H1 (cell line): ENCODE results near the gene KCNQ2. TPM values are rescaled to one million over a fixed set of nuclear protein-coding genes. Genes with fewer than 3 reads are reported as not detected.

Experiments
- CTCF ChIA-PET: fragments of 300-600 bp; sonication (Branson Sonifier 250); formaldehyde crosslinking; loops from one replicate; lab custom pipeline; 2021; ENCODE audit not compliant: partially characterized antibody; lab: Charles Lee
- POLR2A ChIA-PET: fragments of 300-600 bp; sonication (Branson Sonifier 250); formaldehyde crosslinking; loops from one replicate; lab custom pipeline; 2021; ENCODE audit warnings: inconsistent platforms; ENCODE audit not compliant: partially characterized antibody; lab: Charles Lee
- DNase-seq, 2 experiments: peaks; one replicate each; pipeline versions ENCODE4 v3.0.0 to v3.0.0-alpha.2; 2010 to 2022; ENCODE audit warnings: low spot score in 2 of 2, low read depth in 1 of 2, mixed read lengths in 1 of 2
- FAIRE-seq: peaks from 2 replicates; lab custom pipeline; 2011; peaks lifted over from hg19 to GRCh38; lab: Jason Lieb, UNC
- H2AFZ ChIP-seq: 2 replicates; pipeline ENCODE4 v1.8.1; 2012; ENCODE audit warnings: low read length, inconsistent platforms
- H2AK5ac ChIP-seq: 2 replicates; pipeline ENCODE4 v1.6.1; 2013; ENCODE audit warnings: low read depth, low read length
- H2BK120ac ChIP-seq: replicated peaks from 2 replicates; pipeline ENCODE3; 2013; ENCODE audit warnings: low read depth, low read length, inconsistent platforms
- H2BK12ac ChIP-seq: 2 replicates; pipeline ENCODE4 v1.6.1; 2013; ENCODE audit warnings: low read depth, low read length
- H2BK15ac ChIP-seq: 2 replicates; pipeline ENCODE4 v1.6.1; 2013; ENCODE audit warnings: low read length
- H2BK20ac ChIP-seq: 2 replicates; pipeline ENCODE4 v1.6.1; 2013; ENCODE audit warnings: low read length
- H2BK5ac ChIP-seq: 2 replicates; pipeline ENCODE4 v1.6.1; 2013; ENCODE audit warnings: low read depth, low read length
- H3K14ac ChIP-seq: 2 replicates; pipeline ENCODE4 v1.6.1; 2013; ENCODE audit warnings: inconsistent platforms; ENCODE audit not compliant: insufficient read length
- H3K18ac ChIP-seq: 2 replicates; pipeline ENCODE4 v1.6.1; 2013; ENCODE audit warnings: low read length; ENCODE audit errors: extremely low read depth
- H3K23ac ChIP-seq: 2 replicates; pipeline ENCODE4 v1.6.1; 2013; ENCODE audit warnings: inconsistent platforms; ENCODE audit not compliant: insufficient read length
- H3K23me2 ChIP-seq: 2 replicates; pipeline ENCODE4 v1.6.1; 2013; ENCODE audit warnings: low read depth, low read length
- H3K27ac ChIP-seq: 2 replicates; pipeline ENCODE4 v1.6.1; 2011; ENCODE audit warnings: low read depth, low read length, inconsistent platforms
- H3K27me3 ChIP-seq, 4 experiments: replicated peaks in 1 of 4; 1 replicate in 1 of 4; 2 replicates in 3 of 4; pipeline versions ENCODE4 v1.6.1 to v1.8.1; 2011 to 2013; ENCODE audit warnings: low read length in 3 of 4, mild to moderate bottlenecking in 3 of 4, inconsistent platforms in 2 of 4, mixed read lengths in 2 of 4, moderate library complexity in 1 of 4; ENCODE audit not compliant: control insufficient read depth in 3 of 4, insufficient read depth in 3 of 4; ENCODE audit errors: extremely low read depth in 1 of 4
- H3K36me3 ChIP-seq, 4 experiments: 2 replicates each; pipeline versions ENCODE4 v1.6.1 to v1.8.1; 2011 to 2013; ENCODE audit warnings: mild to moderate bottlenecking in 4 of 4, low read length in 3 of 4, moderate library complexity in 2 of 4, control low read depth in 1 of 4, inconsistent platforms in 1 of 4; ENCODE audit not compliant: insufficient read depth in 4 of 4, control insufficient read depth in 2 of 4
- H3K4ac ChIP-seq: replicated peaks from 2 replicates; pipeline ENCODE3; 2013; ENCODE audit warnings: low read length, low read depth, mixed read lengths, inconsistent platforms; ENCODE audit not compliant: insufficient read length
- H3K4me1 ChIP-seq, 4 experiments: replicated peaks in 1 of 4; 1 replicate in 1 of 4; 2 replicates in 3 of 4; pipeline versions ENCODE4 v1.6.1 to v1.8.1; 2011 to 2013; ENCODE audit warnings: low read length in 3 of 4, inconsistent platforms in 2 of 4, mixed read lengths in 1 of 4; ENCODE audit not compliant: insufficient read depth in 4 of 4, control insufficient read depth in 3 of 4
- H3K4me2 ChIP-seq, 2 experiments: 2 replicates each; pipeline versions ENCODE4 v1.6.1 to v1.8.1; 2011 to 2013; ENCODE audit warnings: low read depth in 2 of 2, low read length in 2 of 2, control low read depth in 1 of 2, inconsistent platforms in 1 of 2, mild to moderate bottlenecking in 1 of 2; ENCODE audit not compliant: insufficient read depth in 1 of 2
- H3K4me3 ChIP-seq, 4 experiments: fragments of 200-600, 300-600 bp in 1 of 4; sonication (generic), shearing (Covaris generic), sonication (Bioruptor Twin) in 1 of 4; 2 replicates each; pipeline versions ENCODE4 v1.5.1 to v1.8.1; 2011 to 2016; ENCODE audit warnings: low read length in 4 of 4, low read depth in 3 of 4, control low read depth in 2 of 4, inconsistent platforms in 2 of 4, mild to moderate bottlenecking in 2 of 4, mixed read lengths in 1 of 4, moderate library complexity in 1 of 4; ENCODE audit not compliant: insufficient read depth in 2 of 4; ENCODE audit errors: extremely low read depth in 1 of 4
- H3K56ac ChIP-seq: replicated peaks from 2 replicates; pipeline ENCODE3; 2013; ENCODE audit warnings: low read depth, mild to moderate bottlenecking, mixed read lengths, low read length, inconsistent platforms; ENCODE audit not compliant: insufficient read length
- H3K79me1 ChIP-seq: 2 replicates; pipeline ENCODE4 v1.6.1; 2013; ENCODE audit warnings: low read depth, low read length, control low read depth
- H3K79me2 ChIP-seq, 2 experiments: 2 replicates each; pipeline versions ENCODE4 v1.6.1 to v1.8.1; 2012 to 2013; ENCODE audit warnings: low read length in 2 of 2, mild to moderate bottlenecking in 2 of 2, inconsistent platforms in 1 of 2; ENCODE audit not compliant: insufficient read depth in 2 of 2, control insufficient read depth in 1 of 2
- H3K9ac ChIP-seq, 4 experiments: replicated peaks in 1 of 4; 1 replicate in 1 of 4; 2 replicates in 3 of 4; pipeline versions ENCODE4 v1.6.1 to v1.8.1; 2011 to 2013; ENCODE audit warnings: low read depth in 3 of 4, low read length in 3 of 4, control low read depth in 2 of 4, mild to moderate bottlenecking in 2 of 4, moderate library complexity in 2 of 4, inconsistent platforms in 1 of 4; ENCODE audit errors: extremely low read depth in 1 of 4
- H3K9me3 ChIP-seq, 2 experiments: 2 replicates each; pipeline versions ENCODE4 v1.6.1 to v1.8.1; 2012 to 2013; ENCODE audit warnings: mild to moderate bottlenecking in 2 of 2, moderate library complexity in 2 of 2, control low read depth in 1 of 2, inconsistent platforms in 1 of 2, low read depth in 1 of 2, low read length in 1 of 2, mixed read lengths in 1 of 2; ENCODE audit not compliant: insufficient read depth in 2 of 2
- H4K20me1 ChIP-seq, 2 experiments: replicated peaks in 1 of 2; 2 replicates each; pipeline versions ENCODE3 to v1.8.1; 2011 to 2013; ENCODE audit warnings: inconsistent platforms in 2 of 2, low read length in 2 of 2, mild to moderate bottlenecking in 1 of 2; ENCODE audit not compliant: insufficient read depth in 2 of 2, control insufficient read depth in 1 of 2
- H4K5ac ChIP-seq: 2 replicates; pipeline ENCODE4 v1.6.1; 2013; ENCODE audit warnings: low read length, low read depth, mixed read lengths, inconsistent platforms; ENCODE audit not compliant: insufficient read length
- H4K8ac ChIP-seq: 2 replicates; pipeline ENCODE4 v1.8.0; 2013; ENCODE audit warnings: mild to moderate bottlenecking, moderate library complexity, low read length, inconsistent platforms; ENCODE audit not compliant: insufficient read depth; ENCODE audit errors: extremely low read depth
- H4K91ac ChIP-seq: replicated peaks from 2 replicates; pipeline ENCODE3; 2013; ENCODE audit warnings: low read length, mixed read lengths, inconsistent platforms; ENCODE audit not compliant: insufficient read length
- GABPA ChIP-seq: IDR thresholded peaks from 2 replicates; pipeline ENCODE4 v1.6.1; 2011; ENCODE audit warnings: mild to moderate bottlenecking, low read length, moderate library complexity, borderline replicate concordance; ENCODE audit not compliant: insufficient read depth
- WGBS, 2 experiments: shearing (Covaris generic) in 1 of 2; methylation state at CpG; one replicate each; pipeline versions ENCODE4 v1.1.6 to v1.1.7; 2013 to 2015; ENCODE audit warnings: low lambda C conversion rate in 2 of 2, mixed read lengths in 2 of 2, inconsistent platforms in 1 of 2, low coverage in 1 of 2, missing lambda C conversion rate in 1 of 2; ENCODE audit not compliant: insufficient replicate concordance in 2 of 2, insufficient coverage in 1 of 2, insufficient read length in 1 of 2; ENCODE audit errors: extremely low coverage in 1 of 2, missing lambda C conversion rate in 1 of 2; 5-methylcytosine and 5-hydroxymethylcytosine counted together
- polyA plus RNA-seq, 7 experiments: library from polyadenylated mRNA; depleted of rRNA in 3 of 7; stranded (reverse) in 5 of 7; unstranded in 2 of 7; fragments of >200 nt in 5 of 7; fragments of 200-250 nt in 2 of 7; gene quantifications; 1 replicate in 5 of 7; 2 replicates in 1 of 7; 4 replicates in 1 of 7; pipeline versions ENCODE4 v1.2.1 to v1.2.3, GENCODE V29; 2011 to 2013; ENCODE audit warnings: missing spikeins in 2 of 7, mixed read lengths in 2 of 7
- total RNA-seq: library from RNA; stranded (reverse); fragmentation: NEBNext Ultra II Directional; extraction: Animal tissue kit (Norgen Biotek cat#: 25700); gene quantifications from 2 replicates; pipeline ENCODE4 v1.2.1, GENCODE V29; 2021

KCNQ2 gene
- total and polyA plus RNA-seq, 2 of the 8 experiments (the other 6 are each of a cell fraction or from before 2014, with no cell fraction given): 82.6 to 243 TPM

DNA sequence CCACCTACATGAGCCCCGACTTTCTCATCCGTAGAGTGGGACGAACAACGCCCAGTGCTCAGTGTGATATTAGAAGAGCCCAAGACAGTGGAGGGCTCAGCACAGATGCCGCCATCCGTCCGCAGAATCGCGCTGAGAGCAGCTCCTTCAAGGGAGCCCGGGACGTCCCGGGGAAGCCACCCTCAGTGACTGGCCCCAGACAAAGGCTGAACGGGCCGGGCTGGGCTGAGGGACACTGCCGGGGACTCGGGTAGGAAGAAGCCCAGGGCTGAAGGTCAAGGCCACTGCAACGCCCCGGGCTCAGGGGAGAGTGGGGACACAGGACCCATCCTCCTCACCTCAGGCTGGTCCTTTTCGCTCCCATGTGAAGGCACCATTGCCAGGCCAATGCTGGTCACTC lies 98.5 kb downstream of the KCNQ2 start:
- no peak overlapping the region for H2BK15ac ChIP-seq
- no peaks in the 10 kb centered on the region for H4K20me1 ChIP-seq
- H3K79me2 ChIP-seq: no peaks in the 10 kb centered on the region
- H3K4me1 ChIP-seq: peaks cover 3 to 21% (median 14%) of the 10 kb centered on the region in 4 experiments
- no peak overlapping the region for H3K4me2 ChIP-seq
- DNase-seq (no peak), FAIRE-seq (no peak)
- 83% methylated on average over 18 of the region's 19 CpGs; no CpG with 5 or more reads in 1 of the 2 experiments for WGBS, 2 experiments
- H3K23me2 ChIP-seq: peaks cover 3% of the 10 kb centered on the region
- no peak overlapping the region for H4K91ac ChIP-seq
- no peak overlapping the region for H3K23ac ChIP-seq
- H3K9ac ChIP-seq: no peak overlapping the region
- no peak overlapping the region for H2BK5ac ChIP-seq
- no peak overlapping the region for H3K14ac ChIP-seq
- no peak overlapping the region for H3K4me3 ChIP-seq
- no peak for TF ChIP-seq GABPA
- H3K27ac ChIP-seq: no peak overlapping the region
- no peak overlapping the region for H2AK5ac ChIP-seq
- H2BK20ac ChIP-seq: no peak overlapping the region
- H2AFZ ChIP-seq: no peak overlapping the region
- ChIA-PET POLR2A (interaction anchor here (0.7 to 1.6 kb wide), 2 partner anchors 13 to 14 kb away, joined by 3 read pairs; partner anchors contain the start of gene CHRNA4), CTCF (interaction anchor here (0.9 to 5.2 kb wide), 6 partner anchors 9 to 168 kb away, joined by 3 to 25 read pairs (median 4); no protein-coding TSS in a partner anchor)
- peaks cover 2% of the 10 kb centered on the region; the same call in 1 of the 2 replicates for H3K79me1 ChIP-seq
- H2BK120ac ChIP-seq: no peak overlapping the region
- no peaks in the 10 kb centered on the region for H3K36me3 ChIP-seq
- H3K18ac ChIP-seq: no peak overlapping the region
- no peak overlapping the region for H2BK12ac ChIP-seq
- H3K9me3 ChIP-seq: no peaks in the 10 kb centered on the region
- H4K5ac ChIP-seq: no peak overlapping the region
- no peak overlapping the region for H3K4ac ChIP-seq
- H3K56ac ChIP-seq: no peak overlapping the region
- peaks cover 0 to 2% (median 0%) of the 10 kb centered on the region in 4 experiments; a peak in 2 of 7 replicates for H3K27me3 ChIP-seq
- H4K8ac ChIP-seq: no peak overlapping the region
